Pulmonary artery endothelial cell (primary cell): ENCODE measurements around the gene GAK. TPM values are rescaled to one million over a fixed set of nuclear protein-coding genes. Genes with fewer than 3 reads are reported as not detected.

ENCODE experiments used
- DNase-seq: peaks from one replicate; pipeline ENCODE4 v3.0.0-alpha.2; 2011; ENCODE audit warnings: low read depth, low spot score
- total RNA-seq: library from RNA; depleted of rRNA; stranded (reverse); fragments of >200 nt; gene quantifications from 2 replicates; pipeline ENCODE4 v1.2.3, GENCODE V29; 2014

GAK gene
- total RNA-seq, 1 donor from 2014 or later: 64.6 TPM

GRCh38 chr4:872241-872981, 59.7 kb downstream of the GAK start:
- DNase-seq: no peak

GRCh38 chr4:871484-871883, 60.6 kb downstream of the GAK start:
- DNase-seq: no peak

GRCh38 chr4:870951-871350, 61.2 kb downstream of the GAK start:
- no peak for DNase-seq

GRCh38 chr4:869776-870175, 62.3 kb downstream of the GAK start:
- DNase-seq: no peak

GRCh38 chr4:868421-868820, 63.7 kb downstream of the GAK start:
- DNase-seq: no peak

GRCh38 chr4:867526-868250, 64.4 kb downstream of the GAK start:
- no peak for DNase-seq

- DNase-seq: no peak
Observed at GRCh38 chr4:866761-867390, 65.2 kb downstream of the GAK start.

GRCh38 chr4:866068-866760, 65.9 kb downstream of the GAK start:
- no peak for DNase-seq

GRCh38 chr4:865572-865971, 66.5 kb downstream of the GAK start:
- no peak for DNase-seq

- DNase-seq: no peak
Observed at GRCh38 chr4:865121-865465, 67.0 kb downstream of the GAK start.

GRCh38 chr4:864456-865120, 67.5 kb downstream of the GAK start:
- no peak for DNase-seq

GRCh38 chr4:860561-860960, 71.6 kb downstream of the GAK start:
- DNase-seq: no peak

GRCh38 chr4:859496-859895, 72.6 kb downstream of the GAK start:
- no peak for DNase-seq

GRCh38 chr4:858831-859451, 73.2 kb downstream of the GAK start:
- no peak for DNase-seq

GRCh38 chr4:858041-858481, 74.1 kb downstream of the GAK start:
- DNase-seq: no peak

- DNase-seq: no peak
Observed at GRCh38 chr4:857461-857860, 74.7 kb downstream of the GAK start.

GRCh38 chr4:856225-856901, 75.8 kb downstream of the GAK start:
- no peak for DNase-seq

- no peak for DNase-seq
Observed at GRCh38 chr4:855880-856224, 76.3 kb downstream of the GAK start.

- no peak for DNase-seq
Observed at GRCh38 chr4:854356-854755, 77.8 kb downstream of the GAK start.

GRCh38 chr4:853416-853781, 78.7 kb downstream of the GAK start:
- DNase-seq: no peak
